Colonic mucosa (tissue), 4 donors: ENCODE measurements around the gene MSH3. TPM values are rescaled to one million over a fixed set of nuclear protein-coding genes. Genes with fewer than 3 reads are reported as not detected.

Experiments
- DNase-seq: peaks from one replicate; pipeline ENCODE4 v3.0.0-alpha.2; 2020
- H3K27ac ChIP-seq: fragments of 200-600 bp; one replicate; pipeline ENCODE4 v1.8.0; 2021
- H3K27me3 ChIP-seq: fragments of 200-600 bp; one replicate; pipeline ENCODE4 v1.8.0; 2021
- H3K36me3 ChIP-seq: fragments of 200-600 bp; one replicate; pipeline ENCODE4 v1.8.0; 2021
- H3K4me1 ChIP-seq: fragments of 200-600 bp; one replicate; pipeline ENCODE4 v1.8.0; 2021; ENCODE audit warnings: mild to moderate bottlenecking
- H3K4me3 ChIP-seq: fragments of 200-600 bp; one replicate; pipeline ENCODE4 v1.8.0; 2021
- H3K9ac ChIP-seq, 2 donors: one replicate each; pipeline ENCODE4 v1.7.0; 2013; ENCODE audit warnings: control low read depth in 2 of 2, low read depth in 2 of 2, low read length in 2 of 2
- H3K9me3 ChIP-seq: fragments of 200-600 bp; one replicate; pipeline ENCODE4 v1.8.0; 2021
- intact Hi-C: fragments of 100-400 bp; cut with DNase I; formaldehyde crosslinking; loops from one replicate; pipeline ENCODE4 v1.14.1; 2022
- total RNA-seq, 2 donors: library from RNA; stranded (reverse); fragmentation: NEBNext Ultra II Directional in 1 of 2; extraction: Animal tissue kit (Norgen Biotek cat#: 25700) in 1 of 2; gene quantifications; one replicate each; pipeline ENCODE4 v1.2.1, GENCODE V29; 2021
- TF ChIP-seq, protein P1 (sequence below): fragments of 200-600 bp; IDR thresholded peaks from one replicate; pipeline ENCODE4 v1.8.0; 2022; ENCODE audit warnings: antibody characterized with exemption, mild to moderate bottlenecking
- donor health status: healthy.
- donor health status: DM: no; HTN: no; CAD: no.
- donor health status: DM: no; HTN: no; CAD: no.

The MSH3 gene
- total RNA-seq, 2 donors from 2014 or later = 15.1 to 16.3 TPM

DNA sequence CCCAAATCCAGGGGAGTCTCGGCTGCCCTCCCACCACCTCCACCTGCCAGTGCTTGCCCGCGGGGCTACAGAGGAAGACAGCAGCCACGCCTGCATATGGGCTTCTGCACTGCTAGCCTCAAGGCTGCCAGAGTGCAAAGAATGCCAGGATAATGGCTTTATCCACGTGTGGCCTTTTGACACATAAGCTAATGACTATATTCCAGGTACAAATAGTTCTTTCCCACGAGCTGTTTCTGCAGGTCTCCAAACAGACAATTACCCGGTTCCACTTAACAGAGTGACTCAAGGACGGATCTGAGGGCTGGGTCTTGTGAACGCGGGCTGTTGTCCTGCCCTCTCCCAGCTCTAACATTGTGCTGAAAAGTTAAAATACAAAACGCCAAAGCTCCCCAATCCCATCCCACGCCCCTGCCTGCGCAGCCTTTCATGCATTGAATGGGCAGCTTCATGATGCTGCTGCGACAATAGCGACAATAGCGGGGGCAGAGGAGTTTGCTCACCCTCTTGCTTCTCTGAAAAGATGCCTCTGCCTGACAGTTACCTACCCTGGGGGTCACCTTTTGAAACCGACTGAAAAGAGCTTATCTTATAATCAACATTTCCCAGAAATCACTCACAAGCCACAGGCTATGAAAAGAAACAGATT, 39.1 kb upstream of the MSH3 start:
- no peak for DNase-seq
- Histone ChIP-seq H3K4me3 (no peak overlapping the region), H3K27me3 (no peaks in the 10 kb centered on the region), H3K4me1 (no peaks in the 10 kb centered on the region), H3K36me3 (no peaks in the 10 kb centered on the region), H3K9ac (no peak overlapping the region), H3K27ac (no peak overlapping the region), H3K9me3 (no peaks in the 10 kb centered on the region)
- intact Hi-C loops = no loop called here
- TF ChIP-seq, protein P1, sequence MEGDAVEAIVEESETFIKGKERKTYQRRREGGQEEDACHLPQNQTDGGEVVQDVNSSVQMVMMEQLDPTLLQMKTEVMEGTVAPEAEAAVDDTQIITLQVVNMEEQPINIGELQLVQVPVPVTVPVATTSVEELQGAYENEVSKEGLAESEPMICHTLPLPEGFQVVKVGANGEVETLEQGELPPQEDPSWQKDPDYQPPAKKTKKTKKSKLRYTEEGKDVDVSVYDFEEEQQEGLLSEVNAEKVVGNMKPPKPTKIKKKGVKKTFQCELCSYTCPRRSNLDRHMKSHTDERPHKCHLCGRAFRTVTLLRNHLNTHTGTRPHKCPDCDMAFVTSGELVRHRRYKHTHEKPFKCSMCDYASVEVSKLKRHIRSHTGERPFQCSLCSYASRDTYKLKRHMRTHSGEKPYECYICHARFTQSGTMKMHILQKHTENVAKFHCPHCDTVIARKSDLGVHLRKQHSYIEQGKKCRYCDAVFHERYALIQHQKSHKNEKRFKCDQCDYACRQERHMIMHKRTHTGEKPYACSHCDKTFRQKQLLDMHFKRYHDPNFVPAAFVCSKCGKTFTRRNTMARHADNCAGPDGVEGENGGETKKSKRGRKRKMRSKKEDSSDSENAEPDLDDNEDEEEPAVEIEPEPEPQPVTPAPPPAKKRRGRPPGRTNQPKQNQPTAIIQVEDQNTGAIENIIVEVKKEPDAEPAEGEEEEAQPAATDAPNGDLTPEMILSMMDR = no peak

DNA sequence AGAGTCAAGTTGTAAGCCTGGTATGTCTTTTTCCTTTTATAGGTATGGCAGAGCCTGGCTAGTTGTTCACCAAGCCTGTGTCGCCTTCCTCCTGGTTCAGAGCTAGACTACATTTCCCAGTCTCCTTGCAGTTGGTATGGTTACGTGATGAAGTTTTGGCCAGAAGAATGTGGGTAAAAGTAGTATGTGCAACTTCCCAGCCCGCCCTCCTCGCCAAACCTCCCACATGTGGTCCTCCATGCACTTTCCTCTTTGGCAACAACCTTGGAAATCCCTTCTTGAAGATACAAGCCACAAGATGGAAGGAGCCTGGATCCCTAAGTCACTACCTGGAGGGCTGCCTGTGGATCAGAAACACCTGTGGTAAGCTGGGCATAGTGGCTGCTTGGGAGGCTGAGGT, 36.0 kb upstream of the MSH3 start:
- H3K4me3 ChIP-seq = no peak overlapping the region
- H3K9me3 ChIP-seq = no peaks in the 10 kb centered on the region
- no peaks in the 10 kb centered on the region for H3K36me3 ChIP-seq
- H3K27ac ChIP-seq = no peak overlapping the region
- no peak for DNase-seq
- TF ChIP-seq, protein P1 = no peak
- no peak overlapping the region for H3K9ac ChIP-seq
- intact Hi-C loops = no loop called here
- no peaks in the 10 kb centered on the region for H3K27me3 ChIP-seq
- no peaks in the 10 kb centered on the region for H3K4me1 ChIP-seq

DNA sequence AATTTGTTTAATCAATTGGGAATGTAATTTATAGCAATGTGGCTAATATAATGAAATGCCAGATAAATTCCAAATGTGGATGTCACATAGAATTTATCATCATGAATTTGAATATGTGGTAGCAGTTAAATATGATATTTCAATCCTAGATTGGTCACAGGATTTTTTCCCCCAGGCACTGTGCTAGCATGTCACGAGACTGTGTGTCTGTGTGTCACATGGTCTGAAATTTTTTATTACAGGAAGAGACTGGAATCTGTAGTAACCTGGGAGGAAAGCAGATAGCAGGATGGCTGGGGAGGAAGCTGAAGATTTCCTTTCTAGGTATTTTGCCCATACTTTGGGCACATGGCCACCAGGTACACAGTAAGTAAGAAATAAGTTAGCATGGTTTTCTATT, 35.4 kb upstream of the MSH3 start:
- TF ChIP-seq, protein P1 = no peak
- intact Hi-C loops = no loop called here

DNA sequence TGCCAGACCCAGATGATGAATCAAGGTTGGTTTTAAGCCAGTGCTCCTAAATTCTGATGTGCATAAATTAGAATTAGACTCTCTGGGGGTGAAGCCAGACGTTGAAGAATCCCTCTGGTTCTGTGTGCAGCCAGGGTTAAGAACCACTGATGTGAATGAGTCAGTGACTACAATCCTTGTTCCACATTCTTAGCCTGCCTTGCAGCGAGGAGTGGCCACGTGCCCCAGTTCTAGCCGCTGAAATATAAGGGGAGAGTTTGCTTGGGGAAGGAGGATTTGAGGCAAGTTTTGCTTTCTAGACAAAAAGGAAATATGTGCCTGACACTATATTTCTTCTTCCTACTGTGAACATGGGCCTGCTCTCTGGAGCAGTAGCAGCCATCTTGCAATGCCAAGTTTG, 34.2 kb upstream of the MSH3 start:
- DNase-seq = no peak
- intact Hi-C loops = no loop called here
- H3K9ac ChIP-seq = no peak overlapping the region
- no peaks in the 10 kb centered on the region for H3K27me3 ChIP-seq
- no peak overlapping the region for H3K27ac ChIP-seq
- TF ChIP-seq, protein P1 = no peak
- H3K4me3 ChIP-seq = no peak overlapping the region
- H3K36me3 ChIP-seq = no peaks in the 10 kb centered on the region
- H3K4me1 ChIP-seq = no peaks in the 10 kb centered on the region
- H3K9me3 ChIP-seq = no peaks in the 10 kb centered on the region

More for the DNA sequence above, 35.4 kb upstream of the MSH3 start:
- H3K4me3 ChIP-seq = no peak overlapping the region
- H3K27me3 ChIP-seq = no peaks in the 10 kb centered on the region
- H3K4me1 ChIP-seq = no peaks in the 10 kb centered on the region
- no peaks in the 10 kb centered on the region for H3K36me3 ChIP-seq
- DNase-seq = no peak
- H3K27ac ChIP-seq = no peak overlapping the region
- no peak overlapping the region for H3K9ac ChIP-seq
- H3K9me3 ChIP-seq = no peaks in the 10 kb centered on the region

DNA sequence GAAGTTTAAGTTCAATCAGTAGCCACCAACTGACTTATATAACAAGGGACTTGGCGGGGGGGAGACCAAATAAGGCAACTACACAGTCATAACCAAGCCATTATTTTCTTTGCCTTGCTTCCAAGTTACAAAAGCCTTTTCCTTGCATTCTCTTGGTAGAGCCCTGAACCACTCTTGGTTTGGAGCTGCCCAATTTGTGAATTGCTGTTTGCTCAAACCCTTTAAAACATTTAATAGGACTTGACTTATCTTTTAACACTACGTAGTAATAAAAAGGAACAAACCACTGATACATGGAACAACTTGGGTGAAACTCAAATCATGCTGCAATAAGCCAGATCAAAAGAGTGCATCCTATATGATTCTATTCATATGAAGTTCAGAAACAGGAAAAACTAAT, 31.7 kb upstream of the MSH3 start:
- Histone ChIP-seq H3K27me3 (no peaks in the 10 kb centered on the region), H3K9me3 (no peaks in the 10 kb centered on the region), H3K36me3 (no peaks in the 10 kb centered on the region), H3K4me3 (no peak overlapping the region), H3K27ac (no peak overlapping the region), H3K9ac (no peak overlapping the region), H3K4me1 (no peaks in the 10 kb centered on the region)
- intact Hi-C loops = no loop called here
- DNase-seq = no peak
- TF ChIP-seq, protein P1 = no peak
